Activated CD4-positive, alpha-beta T cell treated with anti-CD3 and anti-CD28 coated beads, Interleukin-2, amount 50 U/mL, for 48 hours (primary cell): ENCODE measurements around the gene NPIPB2.
"Not testable (repeated sequence)": the region's sequence is repeated elsewhere in the genome, so short reads cannot be mapped to it uniquely, and the experiment has no call there.

ENCODE experiments used
- DNase-seq, 2 experiments: peaks; one replicate each; pipeline ENCODE4 v3.0.0-alpha.2; 2020

NPIPB2 gene

DNA sequence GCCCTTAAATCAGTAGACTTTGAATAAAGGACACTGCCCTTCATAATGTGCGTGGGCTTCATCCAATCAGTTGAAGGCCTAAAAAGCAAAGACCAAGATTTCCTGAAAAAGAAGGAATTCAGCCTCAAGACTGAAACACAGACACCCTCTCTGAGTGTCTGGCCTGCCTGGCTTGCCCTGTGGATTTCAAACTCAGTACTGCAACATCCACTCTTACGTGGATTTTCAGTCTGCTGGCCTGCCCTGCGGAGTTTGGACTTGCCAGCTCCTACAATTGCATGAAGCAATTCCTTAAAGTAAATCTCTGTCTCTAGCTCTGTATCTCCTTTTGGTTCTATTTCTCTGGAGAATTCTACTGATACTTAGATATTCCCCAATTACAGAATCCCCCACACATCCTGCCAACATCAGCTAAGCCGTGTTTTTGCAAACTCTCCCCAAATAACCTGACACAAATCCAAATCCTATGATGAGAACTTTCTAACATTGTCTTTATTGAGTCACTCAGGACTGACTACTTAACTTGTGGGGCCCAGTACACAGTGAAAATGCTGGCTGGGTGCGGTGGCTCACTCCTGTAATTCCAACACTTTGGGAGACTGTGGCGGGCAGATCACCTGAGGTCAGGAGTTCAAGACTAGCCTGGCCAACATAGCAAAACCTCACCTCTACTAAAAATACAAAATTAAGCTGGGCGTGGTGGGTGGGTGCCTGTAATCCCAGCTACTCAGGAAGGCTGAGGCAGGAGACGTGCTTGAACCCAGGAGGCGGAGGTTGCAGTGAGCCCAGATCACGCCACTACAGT lies 15.9 kb upstream of the NPIPB2 start:
- no peak for DNase-seq

GRCh38 chr16:11956558-11956957 lies 14.7 kb upstream of the NPIPB2 start:
- DNase-seq: no peak

DNA sequence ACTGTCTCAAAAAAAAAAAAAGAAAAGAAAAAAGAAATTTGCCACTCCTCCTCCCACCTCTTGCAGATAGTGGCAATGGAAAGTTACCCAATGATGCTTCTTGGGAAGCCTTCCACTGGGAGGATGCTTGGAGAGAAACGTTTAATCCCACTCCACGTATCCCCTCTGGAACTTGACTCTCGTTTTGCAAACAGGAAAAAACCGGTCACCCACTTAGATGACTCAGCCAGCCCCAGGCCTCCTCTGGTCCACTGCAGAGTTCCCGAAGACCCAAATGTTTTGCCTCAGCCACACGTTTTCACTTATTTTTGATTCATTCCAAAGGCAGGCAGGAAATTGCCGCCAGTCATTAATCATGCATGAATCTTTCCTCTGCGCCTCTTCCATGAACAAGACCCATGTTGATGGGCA lies 13.9 kb upstream of the NPIPB2 start:
- DNase-seq: no peak

GRCh38 chr16:11953576-11953975 lies 11.7 kb upstream of the NPIPB2 start:
- not testable (repeated sequence) for DNase-seq

DNA sequence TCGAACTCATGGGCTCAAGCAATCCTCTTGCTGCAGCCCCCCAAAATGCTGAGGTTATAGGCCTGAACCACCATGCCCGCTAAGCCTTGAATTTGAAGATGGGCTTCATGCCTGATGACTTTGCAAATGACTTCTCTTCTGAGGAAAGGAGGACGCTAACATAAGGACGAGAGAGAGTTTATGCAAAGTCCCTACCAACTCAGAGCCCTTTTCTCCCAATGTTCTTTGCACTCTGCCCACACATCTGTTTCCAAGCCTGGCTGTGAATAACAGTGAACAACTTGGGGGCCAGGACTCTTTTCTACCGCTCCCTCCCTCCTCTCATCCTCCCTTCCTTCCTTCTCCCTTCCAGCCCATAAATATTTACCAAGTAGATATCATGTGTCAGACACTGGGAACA lies 8.5 kb upstream of the NPIPB2 start:
- no peak for DNase-seq

GRCh38 chr16:11949527-11949926 lies 7.7 kb upstream of the NPIPB2 start:
- DNase-seq: peak in 1 of 2 experiments; percentile 6

- DNase-seq: no peak
Measured at GRCh38 chr16:11948819-11949218, 7.0 kb upstream of the NPIPB2 start.

DNA sequence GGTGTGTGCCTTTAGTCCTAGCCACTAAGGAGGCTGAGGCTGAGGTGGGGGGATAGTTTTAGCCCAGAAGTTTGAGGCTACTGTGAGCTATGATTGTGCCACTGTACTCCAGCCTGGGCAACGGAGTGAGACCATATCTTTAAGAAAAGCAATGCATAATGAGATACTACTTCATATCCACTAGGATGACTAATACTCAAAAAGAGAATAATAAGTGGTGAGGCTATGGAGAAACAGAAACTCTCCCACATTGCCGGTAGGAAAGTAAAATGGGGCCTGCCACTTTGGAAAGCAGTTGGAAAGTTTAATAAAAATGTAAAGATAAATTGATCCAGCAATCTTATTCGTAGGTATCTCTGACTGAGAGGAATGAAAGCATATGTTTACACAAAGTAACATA lies 4.6 kb upstream of the NPIPB2 start:
- DNase-seq: no peak

GRCh38 chr16:11927350-11927749 lies 14.5 kb downstream of the NPIPB2 start:
- DNase-seq: not testable (repeated sequence)

- DNase-seq: not testable (repeated sequence)
Measured at GRCh38 chr16:11924046-11924445, 17.8 kb downstream of the NPIPB2 start.

- DNase-seq: peak in 1 of 2 experiments; percentile 15
Measured at GRCh38 chr16:11916524-11917285, 25.1 kb downstream of the NPIPB2 start.

- peak; percentile 99 for DNase-seq
Measured at GRCh38 chr16:11915644-11916523, 26.0 kb downstream of the NPIPB2 start, which contains the start of gene GSPT1. TSS of gene GSPT1 (minus strand) at chr16:11915956. CDS start at chr16:11915720, 236 bp downstream.

DNA sequence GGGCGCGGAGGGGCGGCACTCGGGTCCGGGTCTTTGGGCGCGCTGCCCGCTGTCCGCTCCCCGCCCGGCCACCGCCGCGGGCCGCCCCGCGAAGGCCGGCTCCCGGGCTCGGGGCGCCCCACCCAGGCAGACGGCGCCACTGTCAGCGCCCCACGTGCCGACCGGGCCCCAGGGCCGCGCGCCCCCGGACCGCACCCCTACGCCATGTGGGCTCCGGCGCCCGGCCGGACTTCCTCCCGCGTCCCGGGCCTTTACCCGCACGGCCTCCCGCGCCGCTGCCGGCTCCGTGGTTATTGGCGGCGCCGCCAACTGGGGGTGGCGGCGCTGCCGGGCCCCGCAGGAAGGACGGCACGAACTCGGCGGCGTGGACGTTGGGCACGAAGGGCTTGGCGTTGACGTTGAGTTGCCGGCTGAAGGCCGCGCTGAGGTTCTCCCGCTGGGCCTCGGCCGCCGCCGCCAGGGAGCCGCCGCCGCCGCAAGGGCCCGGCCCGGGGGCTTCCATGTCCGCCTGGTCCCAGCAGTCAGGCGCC lies 26.7 kb downstream of the NPIPB2 start:
- peak; percentile 31 to 32 for DNase-seq

DNA sequence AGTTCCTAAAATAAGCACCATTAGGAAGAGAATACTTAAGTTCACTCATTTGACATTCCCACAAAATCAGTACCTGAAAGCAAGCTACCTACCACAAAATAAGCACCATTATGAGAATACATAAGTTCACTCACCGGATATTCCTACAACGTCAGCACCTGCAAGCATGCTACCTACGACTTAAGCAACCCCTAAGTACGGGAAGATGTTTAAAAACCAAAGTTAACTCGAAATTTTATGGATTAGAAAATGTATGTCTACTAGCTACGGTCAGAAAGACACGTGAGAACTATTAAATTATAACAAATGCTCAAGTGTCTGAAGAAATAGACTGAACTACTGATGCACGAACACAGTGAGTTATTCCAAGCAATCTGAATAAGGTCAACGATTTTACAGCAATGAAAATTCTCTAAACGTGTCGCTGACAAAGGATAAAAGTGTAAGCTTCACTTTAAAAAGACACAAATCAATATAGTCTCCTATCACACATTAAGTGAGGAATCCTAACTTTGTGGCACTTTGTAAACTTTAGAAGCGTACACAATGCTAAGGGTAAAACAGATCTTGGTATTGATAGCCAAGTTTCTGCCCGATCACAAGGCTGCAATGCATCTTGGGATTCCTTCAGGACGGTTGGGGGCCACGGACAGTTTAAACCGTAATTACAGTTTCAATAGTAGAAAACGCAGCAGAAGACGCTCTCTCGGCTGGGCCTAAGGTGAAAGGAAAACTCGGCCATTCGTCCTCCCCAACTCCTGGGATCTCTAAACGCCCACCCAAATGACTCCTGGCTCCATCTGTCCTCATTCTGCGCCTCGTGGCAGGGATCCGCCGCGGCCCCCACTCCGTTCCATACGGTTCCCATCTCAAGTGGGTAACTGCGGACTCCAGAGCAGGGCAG lies 27.4 kb downstream of the NPIPB2 start:
- DNase-seq: peak; percentile 34 to 47

- DNase-seq: peak; percentile 12 to 24
Measured at GRCh38 chr16:11913425-11914079, 28.3 kb downstream of the NPIPB2 start.

DNA sequence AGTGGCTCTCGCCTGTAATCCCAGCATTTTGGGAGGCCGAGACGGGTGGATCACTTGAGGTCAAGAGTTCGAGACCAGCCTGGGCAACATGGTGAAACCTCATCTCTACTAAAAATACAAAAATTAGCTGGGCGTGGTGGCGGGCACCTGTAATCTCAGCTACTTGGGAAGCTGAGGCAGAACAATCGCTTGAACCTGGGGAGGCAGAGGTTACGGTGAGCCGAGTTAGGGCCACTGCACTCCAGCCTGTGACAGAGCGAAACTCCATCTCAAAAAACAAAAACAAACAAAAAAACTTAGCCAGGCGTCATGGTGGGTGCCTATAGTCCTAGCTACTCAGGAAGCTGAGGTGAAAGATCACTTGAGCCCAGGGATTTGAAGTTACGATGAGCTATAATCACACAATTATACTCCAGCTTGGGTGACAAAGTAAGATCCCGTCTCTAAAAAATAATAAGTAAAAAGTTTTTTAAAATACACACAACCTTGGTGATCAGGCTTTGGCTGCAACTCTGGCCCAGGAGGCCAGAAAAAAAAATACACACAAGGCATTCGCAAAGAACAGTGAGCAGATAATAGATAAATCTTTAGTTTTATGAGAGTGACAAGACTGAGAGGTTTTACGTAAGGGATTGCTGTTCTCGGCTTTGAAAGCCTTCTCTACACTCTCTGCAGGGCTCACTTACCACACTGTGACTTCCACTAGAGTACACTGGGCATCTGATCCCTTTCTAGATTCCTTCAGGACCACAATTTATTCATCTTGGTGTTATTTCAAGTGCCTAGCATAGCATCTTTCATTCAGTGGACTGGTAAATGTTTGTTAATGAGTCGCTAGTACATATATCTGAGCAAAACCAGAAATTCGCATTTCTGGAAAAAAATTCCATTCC lies 31.9 kb downstream of the NPIPB2 start:
- no peak for DNase-seq

- DNase-seq: no peak
Measured at GRCh38 chr16:11907160-11907970, 34.5 kb downstream of the NPIPB2 start.

GRCh38 chr16:11903906-11904305 lies 37.9 kb downstream of the NPIPB2 start:
- no peak for DNase-seq

DNA sequence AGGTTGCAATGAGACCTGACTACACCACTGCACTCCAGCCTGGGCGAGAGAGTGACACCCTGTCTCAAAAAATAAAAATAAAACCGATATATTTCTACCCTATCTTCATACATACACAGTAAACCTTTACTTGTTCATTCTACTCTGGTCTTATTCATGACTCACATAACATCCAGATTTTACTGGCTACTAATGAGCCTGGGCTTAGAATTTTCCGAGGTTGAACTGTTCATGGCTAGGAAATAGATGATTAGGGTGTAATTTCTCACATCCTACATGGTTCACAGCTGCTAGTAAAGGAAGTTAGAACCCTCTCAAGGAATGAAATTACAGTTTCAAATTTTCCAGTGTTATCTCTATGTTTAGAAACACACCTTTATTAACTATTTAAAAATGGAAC lies 40.8 kb downstream of the NPIPB2 start:
- no peak for DNase-seq
